Measurements from ENCODE around the gene MSH5. TPM values are rescaled to one million over a fixed set of nuclear protein-coding genes. Genes with fewer than 3 reads are reported as not detected.
A peak's percentile ranks its signal among the peaks of the same experiment; 100 is the strongest.
"Not testable (repeated sequence)": the region's sequence is repeated elsewhere in the genome, so short reads cannot be mapped to it uniquely, and the experiment has no call there.

The MSH5 gene
- total RNA-seq, 1 donor from 2014 or later: 18.4 TPM

GRCh38 chr6:31784098-31784925 is 44.5 kb downstream of the MSH5 start:
- Mint-ChIP-seq H3K27ac (ENCODE audit: unreplicated experiment) (no peak overlapping the region), H3K4me1 (ENCODE audit: unreplicated experiment) (no peaks in the 10 kb centered on the region), H3K36me3 (ENCODE audit: unreplicated experiment) (peaks cover 16% of the 10 kb centered on the region), H3K9me3 (ENCODE audit: unreplicated experiment) (no peaks in the 10 kb centered on the region), H3K27me3 (ENCODE audit: unreplicated experiment) (no peaks in the 10 kb centered on the region), H3K4me3 (ENCODE audit: unreplicated experiment) (no peak overlapping the region)
- DNase-seq (ENCODE audit: extremely low spot score, unreplicated experiment): no peak
- TF ChIP-seq CTCF (IDR thresholded peaks at IDR 0.05): no peak

DNA sequence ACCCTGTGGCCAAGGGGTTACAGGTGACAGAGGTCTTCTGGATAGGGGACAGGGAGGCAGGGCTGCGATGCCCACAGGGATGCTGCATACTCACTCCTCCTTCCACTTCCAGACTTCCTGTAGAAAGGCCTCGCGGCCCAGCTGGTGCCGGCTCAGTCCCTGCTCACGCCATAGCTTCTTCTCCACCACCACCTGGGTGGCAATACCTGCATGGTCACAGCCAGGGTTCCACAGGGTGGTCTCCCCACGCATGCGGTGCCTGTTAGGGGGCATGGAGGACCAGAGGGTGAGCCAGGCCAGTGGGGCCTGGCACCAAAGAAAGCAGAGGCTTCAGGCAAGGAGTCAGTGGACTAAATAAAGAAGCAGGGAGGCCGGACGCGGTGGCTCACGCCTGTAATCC is 45.7 kb downstream of the MSH5 start:
- Mint-ChIP-seq H3K27ac (ENCODE audit: unreplicated experiment) (no peak overlapping the region), H3K27me3 (ENCODE audit: unreplicated experiment) (no peaks in the 10 kb centered on the region), H3K36me3 (ENCODE audit: unreplicated experiment) (peaks cover 19% of the 10 kb centered on the region), H3K4me3 (ENCODE audit: unreplicated experiment) (no peak overlapping the region), H3K9me3 (ENCODE audit: unreplicated experiment) (no peaks in the 10 kb centered on the region), H3K4me1 (ENCODE audit: unreplicated experiment) (no peaks in the 10 kb centered on the region)
- TF ChIP-seq CTCF (IDR thresholded peaks at IDR 0.05): no peak
- DNase-seq (ENCODE audit: extremely low spot score, unreplicated experiment): no peak

DNA sequence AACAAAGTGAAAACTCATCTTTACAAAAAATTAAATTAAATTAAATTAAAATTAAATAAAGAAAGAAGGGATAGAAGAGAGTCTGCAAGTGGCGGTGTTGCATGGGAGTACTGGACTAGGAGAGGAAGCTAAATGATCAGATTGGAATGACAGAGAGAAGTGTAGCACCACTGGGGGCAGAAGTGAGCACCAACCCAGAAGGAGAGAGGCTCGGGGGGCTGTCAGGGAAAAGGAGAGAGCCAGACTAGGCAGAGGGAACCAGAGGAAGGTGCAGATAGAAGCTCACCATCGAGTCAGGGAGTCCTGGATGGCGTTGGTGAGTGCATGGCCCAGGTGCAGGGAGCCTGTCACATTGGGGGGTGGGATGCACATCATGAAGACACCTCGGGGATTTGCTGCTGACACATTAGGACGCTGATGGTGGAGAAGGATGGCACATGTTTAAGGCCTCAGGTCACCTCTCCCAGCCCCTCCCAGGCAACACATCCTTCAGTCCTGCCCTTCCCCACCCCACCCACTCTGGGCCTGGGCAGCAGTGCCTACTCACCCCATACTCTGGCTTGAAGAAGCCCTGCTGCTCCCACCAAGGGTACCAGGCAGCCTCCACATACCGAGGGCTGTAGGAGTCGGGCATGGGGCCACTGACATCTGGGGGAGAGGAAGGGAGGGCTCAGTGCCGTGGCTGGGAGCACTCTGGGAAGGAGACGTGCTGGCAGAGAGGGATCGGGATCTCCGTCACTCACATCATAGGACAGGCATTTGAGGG is 51.7 kb downstream of the MSH5 start:
- no peaks in the 10 kb centered on the region for H3K9me3 Mint-ChIP-seq (ENCODE audit: unreplicated experiment)
- peaks cover 10% of the 10 kb centered on the region for H3K36me3 Mint-ChIP-seq (ENCODE audit: unreplicated experiment)
- DNase-seq (ENCODE audit: extremely low spot score, unreplicated experiment): no peak
- no peak overlapping the region for H3K4me3 Mint-ChIP-seq (ENCODE audit: unreplicated experiment)
- H3K4me1 Mint-ChIP-seq (ENCODE audit: unreplicated experiment): peaks cover 17% of the 10 kb centered on the region
- TF ChIP-seq CTCF (IDR thresholded peaks at IDR 0.05): peak; percentile 66
- peak overlapping the region; percentile 70 for H3K27ac Mint-ChIP-seq (ENCODE audit: unreplicated experiment)
- no peaks in the 10 kb centered on the region for H3K27me3 Mint-ChIP-seq (ENCODE audit: unreplicated experiment)

- peaks cover 17% of the 10 kb centered on the region for H3K4me1 Mint-ChIP-seq (ENCODE audit: unreplicated experiment)
- no peaks in the 10 kb centered on the region for H3K27me3 Mint-ChIP-seq (ENCODE audit: unreplicated experiment)
- H3K9me3 Mint-ChIP-seq (ENCODE audit: unreplicated experiment): no peaks in the 10 kb centered on the region
- no peak overlapping the region for H3K4me3 Mint-ChIP-seq (ENCODE audit: unreplicated experiment)
- H3K27ac Mint-ChIP-seq (ENCODE audit: unreplicated experiment): no peak overlapping the region
- H3K36me3 Mint-ChIP-seq (ENCODE audit: unreplicated experiment): peaks cover 10% of the 10 kb centered on the region
- TF ChIP-seq CTCF (IDR thresholded peaks at IDR 0.05): no peak
- no peak for DNase-seq (ENCODE audit: extremely low spot score, unreplicated experiment)
Measured at GRCh38 chr6:31792090-31792374, 52.2 kb downstream of the MSH5 start.

GRCh38 chr6:31792761-31793171 is 53.0 kb downstream of the MSH5 start:
- Mint-ChIP-seq H3K27ac (ENCODE audit: unreplicated experiment) (peak overlapping the region; percentile 45), H3K4me3 (ENCODE audit: unreplicated experiment) (no peak overlapping the region), H3K4me1 (ENCODE audit: unreplicated experiment) (peaks cover 17% of the 10 kb centered on the region), H3K36me3 (ENCODE audit: unreplicated experiment) (peaks cover 11% of the 10 kb centered on the region), H3K27me3 (ENCODE audit: unreplicated experiment) (no peaks in the 10 kb centered on the region), H3K9me3 (ENCODE audit: unreplicated experiment) (no peaks in the 10 kb centered on the region)
- TF ChIP-seq CTCF (IDR thresholded peaks at IDR 0.05): no peak
- no peak for DNase-seq (ENCODE audit: extremely low spot score, unreplicated experiment)

GRCh38 chr6:31793927-31794245 is 54.1 kb downstream of the MSH5 start:
- H3K36me3 Mint-ChIP-seq (ENCODE audit: unreplicated experiment): peaks cover 11% of the 10 kb centered on the region
- H3K9me3 Mint-ChIP-seq (ENCODE audit: unreplicated experiment); DNase-seq (ENCODE audit: extremely low spot score, unreplicated experiment); H3K27me3 Mint-ChIP-seq (ENCODE audit: unreplicated experiment): not testable (repeated sequence)
- H3K4me1 Mint-ChIP-seq (ENCODE audit: unreplicated experiment): peaks cover 17% of the 10 kb centered on the region
- H3K4me3 Mint-ChIP-seq (ENCODE audit: unreplicated experiment): peak overlapping the region; percentile 99
- peak overlapping the region; percentile 99 for H3K27ac Mint-ChIP-seq (ENCODE audit: unreplicated experiment)

Data from osteocyte (in vitro differentiated cells).